CD4-positive, alpha-beta T cell treated with Interferon gamma for 1 hour (primary cell): ENCODE results near the gene EYS.

Source experiments
- DNase-seq: peaks from one replicate; pipeline ENCODE4 v3.0.0-alpha.2; 2020

EYS gene

GRCh38 chr6:64703922-64704321 lies 1003.1 kb downstream of the EYS start:
- DNase-seq: no peak

DNA sequence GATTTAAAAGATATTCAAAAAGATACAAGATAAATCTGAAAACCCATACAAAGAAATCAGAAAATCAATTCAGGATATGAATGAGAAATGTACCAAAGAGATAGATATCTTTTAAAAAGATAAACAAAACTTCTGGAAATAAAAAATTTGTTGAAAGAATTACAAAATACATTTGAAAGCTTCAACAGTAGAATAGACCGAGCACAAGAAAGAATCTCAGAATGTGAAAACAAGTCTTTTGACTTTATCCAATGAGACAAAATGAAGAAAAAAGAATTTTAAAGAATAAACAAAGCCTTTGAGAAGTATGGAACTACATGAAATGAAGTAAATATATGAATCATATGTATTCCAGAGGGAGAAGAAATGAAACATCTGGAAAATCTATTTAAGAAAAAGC lies 1011.0 kb downstream of the EYS start:
- no peak for DNase-seq

DNA sequence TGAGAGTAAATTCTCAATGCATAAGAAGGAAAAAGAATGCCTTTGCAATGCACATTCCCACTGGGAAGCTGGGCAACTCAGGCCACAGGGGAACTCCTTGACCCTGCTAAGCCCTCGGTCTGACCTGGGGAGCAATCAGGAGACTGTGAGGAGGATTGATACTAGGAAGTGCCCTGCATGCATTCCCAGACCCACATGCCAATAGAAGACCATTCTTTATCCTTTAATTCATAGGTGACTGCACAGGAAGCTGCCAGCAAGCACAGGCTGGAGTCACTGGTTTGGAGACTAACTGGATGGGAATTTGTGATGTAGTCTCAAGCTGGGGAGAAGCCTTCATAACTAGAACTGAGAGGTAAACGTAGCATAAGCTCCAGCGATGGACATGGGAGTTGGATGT lies 1012.7 kb downstream of the EYS start:
- DNase-seq: no peak

GRCh38 chr6:64691064-64691463 lies 1016.0 kb downstream of the EYS start:
- DNase-seq: no peak

DNA sequence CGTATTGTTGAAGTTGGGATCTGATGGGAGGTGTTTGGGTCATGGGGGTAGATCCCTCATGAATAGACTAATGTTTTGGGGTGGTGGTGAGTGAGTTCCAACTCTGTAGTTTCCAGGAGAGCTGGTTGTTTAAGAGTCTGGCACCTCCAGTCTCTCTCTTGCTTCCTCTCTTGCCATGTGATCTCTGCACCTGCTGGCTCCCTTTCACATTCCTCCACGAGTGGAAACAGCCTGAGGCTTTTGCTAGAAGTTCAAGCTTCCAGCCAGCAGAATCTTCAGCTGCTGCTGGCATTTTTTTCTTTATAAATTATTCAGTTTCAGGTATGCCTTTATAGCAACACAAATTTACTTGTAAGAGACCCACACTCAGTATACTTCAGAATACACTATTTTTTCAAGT lies 1021.6 kb downstream of the EYS start:
- no peak for DNase-seq

DNA sequence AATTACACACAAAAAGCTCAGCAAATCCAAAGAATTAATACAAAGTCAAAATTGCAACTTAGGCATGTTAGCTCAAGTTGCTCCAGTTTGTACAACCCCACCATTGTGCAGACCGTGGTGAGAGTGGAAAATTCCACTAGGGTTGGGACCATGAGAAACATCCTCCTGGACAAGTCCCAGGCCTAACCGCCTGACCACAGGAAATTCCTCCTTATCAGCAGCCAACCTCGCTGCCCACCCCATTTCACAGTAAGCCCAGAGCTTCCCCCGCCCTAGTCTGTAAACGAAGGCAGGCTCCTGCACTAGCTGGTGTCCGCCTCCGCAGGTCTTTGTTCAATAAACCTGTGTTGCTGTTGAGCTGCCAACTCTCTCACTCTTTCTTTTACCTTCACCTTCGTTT lies 1023.3 kb downstream of the EYS start:
- DNase-seq: no peak

DNA sequence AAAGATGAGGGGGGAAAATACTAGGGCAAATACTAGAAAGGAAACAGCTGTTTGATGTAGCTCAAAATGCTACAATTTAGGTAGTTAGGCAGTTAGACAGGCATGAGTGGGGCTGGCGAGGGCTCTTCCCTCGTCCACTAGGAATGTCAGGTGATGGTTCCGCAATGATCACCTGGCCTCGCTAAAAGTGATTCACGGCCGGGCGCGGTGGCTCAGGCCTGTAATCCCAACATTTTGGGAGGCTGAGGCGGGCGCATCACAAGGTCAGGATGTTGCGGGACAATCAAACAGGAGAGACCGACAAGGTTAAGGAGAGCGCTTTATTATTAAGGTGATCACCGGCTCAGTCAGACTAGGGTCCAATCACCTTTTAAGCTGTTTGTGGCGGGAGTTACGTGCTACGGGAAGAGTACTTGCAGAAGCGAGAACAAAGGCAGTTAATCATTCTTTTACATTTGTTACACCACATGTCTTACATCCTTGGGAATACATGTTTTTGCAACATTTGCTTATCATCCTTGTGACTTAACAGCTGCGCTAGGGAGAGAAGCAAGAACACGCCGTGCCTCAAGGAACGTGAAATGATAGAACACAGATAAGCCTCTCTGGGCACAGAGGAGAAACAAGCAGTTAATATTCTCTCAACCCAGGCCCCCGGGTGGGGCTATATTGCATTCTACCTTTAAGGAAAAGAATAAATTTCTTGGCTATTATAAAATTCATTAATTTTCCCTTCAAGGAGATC lies 1025.4 kb downstream of the EYS start:
- no peak for DNase-seq

DNA sequence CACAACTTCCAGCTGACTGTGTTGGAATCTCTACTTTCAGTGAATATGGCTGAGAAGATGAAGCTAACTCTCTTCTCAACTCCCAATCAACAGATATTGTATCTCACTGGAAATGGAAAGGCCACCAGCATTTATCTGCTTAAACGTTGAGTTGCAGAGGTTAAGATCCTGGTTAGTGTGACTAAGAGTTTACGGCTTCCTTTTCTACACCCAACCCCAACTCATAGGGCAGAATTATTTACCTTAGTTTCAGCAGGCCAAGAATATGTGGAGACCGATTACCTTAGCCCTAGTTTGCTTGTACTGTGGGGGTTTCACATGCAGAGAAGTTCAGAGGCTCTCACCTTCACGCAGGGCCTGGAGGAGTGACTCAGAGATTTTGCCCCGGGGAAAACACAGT lies 1026.6 kb downstream of the EYS start:
- DNase-seq: no peak

GRCh38 chr6:64679416-64679815 lies 1027.6 kb downstream of the EYS start:
- DNase-seq: no peak

DNA sequence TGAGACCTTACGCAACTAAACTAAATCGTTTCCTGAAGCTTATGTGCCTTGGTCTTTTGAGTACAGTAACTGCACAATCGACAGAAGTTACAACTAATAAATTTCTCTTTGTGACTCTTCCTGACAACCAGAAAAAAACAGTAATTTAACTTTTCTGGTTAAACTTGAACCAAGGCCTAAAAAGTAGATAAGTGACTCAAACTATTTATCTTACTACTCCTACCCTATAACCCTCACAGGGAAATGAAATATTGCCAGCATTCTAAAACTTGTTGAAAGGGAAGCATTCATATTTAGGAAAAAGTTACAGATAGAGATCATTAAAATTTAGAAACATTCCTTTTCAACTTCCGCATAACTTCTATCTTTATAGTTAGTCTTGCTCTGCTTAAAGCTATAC lies 1034.4 kb downstream of the EYS start:
- DNase-seq: no peak

GRCh38 chr6:64672131-64672530 lies 1034.9 kb downstream of the EYS start:
- DNase-seq: no peak

- no peak for DNase-seq
These were observed 1041.9 kb downstream of the EYS start for GRCh38 chr6:64665137-64665536.

DNA sequence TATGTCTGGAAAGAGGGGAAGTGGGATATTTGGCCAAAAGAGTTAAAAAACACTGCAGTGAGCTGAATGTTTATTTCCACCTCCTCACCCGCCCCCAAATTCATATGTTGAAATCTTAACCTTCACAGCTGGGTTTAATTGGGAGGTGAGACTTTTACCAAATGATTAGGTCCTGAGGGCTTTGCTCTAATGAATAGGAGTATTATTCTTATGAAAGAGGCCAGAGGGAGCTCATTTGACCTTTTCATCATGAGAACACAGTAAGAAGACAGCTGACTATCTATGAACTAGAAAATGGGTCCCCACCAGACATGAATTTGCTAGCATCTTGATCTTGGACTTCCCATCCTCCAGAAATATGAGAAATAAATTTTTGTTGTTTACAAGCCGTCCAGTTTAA lies 1042.5 kb downstream of the EYS start:
- DNase-seq: no peak

GRCh38 chr6:64644024-64644423 lies 1063.0 kb downstream of the EYS start:
- DNase-seq: no peak

GRCh38 chr6:64630901-64631300 lies 1076.1 kb downstream of the EYS start:
- DNase-seq: no peak

DNA sequence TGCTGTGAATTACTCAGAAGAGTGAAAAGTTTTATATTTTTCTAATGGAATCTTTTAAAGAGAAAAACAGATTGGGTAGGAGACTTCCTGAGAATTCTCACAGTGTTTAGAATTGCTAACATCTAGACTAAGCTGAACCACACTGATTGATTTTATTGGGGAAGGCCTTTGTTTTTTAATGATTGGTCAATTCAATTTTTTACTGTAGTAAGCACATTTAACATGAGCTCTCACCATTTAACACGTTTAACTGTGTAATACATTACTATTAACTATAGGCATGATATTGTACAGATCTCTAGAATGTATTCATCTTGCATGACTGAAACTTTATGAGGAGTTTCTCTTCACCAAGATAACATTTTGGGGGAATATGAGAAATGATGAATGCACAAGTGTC lies 1084.1 kb downstream of the EYS start:
- DNase-seq: no peak

DNA sequence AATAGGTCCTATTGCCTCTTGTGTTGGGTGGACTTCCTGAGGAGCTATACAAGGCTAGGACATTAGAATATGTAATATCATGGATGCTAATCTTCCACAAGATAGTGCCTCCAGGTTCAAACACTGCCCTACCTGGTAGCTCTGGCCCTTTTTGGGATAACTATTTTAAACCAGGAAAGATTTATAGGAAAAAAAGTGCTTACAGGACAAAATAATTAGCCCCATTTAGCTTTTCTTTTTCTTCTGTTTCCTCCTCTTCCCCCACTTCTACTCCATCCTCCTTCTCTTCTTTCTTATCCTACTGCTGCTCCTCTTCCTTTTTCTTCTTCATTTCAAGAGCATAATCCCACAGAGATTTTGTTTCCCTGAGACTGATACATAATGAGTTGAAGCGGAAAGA lies 1104.0 kb downstream of the EYS start:
- no peak for DNase-seq

DNA sequence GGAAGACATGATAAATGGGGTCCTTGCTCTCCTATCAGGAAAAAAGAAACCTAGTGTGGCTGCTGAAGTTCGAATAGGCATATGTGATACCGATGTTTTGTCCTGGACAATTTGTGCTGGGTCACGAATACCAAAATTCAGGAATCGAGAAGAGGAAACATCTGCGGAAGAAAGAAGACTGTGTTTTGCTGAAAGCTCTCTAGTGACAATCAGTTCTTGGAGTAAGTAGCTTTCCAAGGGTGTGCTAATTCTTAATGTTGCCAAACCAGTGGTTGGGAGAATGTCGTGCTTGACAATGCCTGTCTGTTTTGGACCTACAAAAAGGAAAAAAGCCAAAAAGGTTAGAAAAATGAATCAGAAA lies 1115.4 kb downstream of the EYS start:
- no peak for DNase-seq

DNA sequence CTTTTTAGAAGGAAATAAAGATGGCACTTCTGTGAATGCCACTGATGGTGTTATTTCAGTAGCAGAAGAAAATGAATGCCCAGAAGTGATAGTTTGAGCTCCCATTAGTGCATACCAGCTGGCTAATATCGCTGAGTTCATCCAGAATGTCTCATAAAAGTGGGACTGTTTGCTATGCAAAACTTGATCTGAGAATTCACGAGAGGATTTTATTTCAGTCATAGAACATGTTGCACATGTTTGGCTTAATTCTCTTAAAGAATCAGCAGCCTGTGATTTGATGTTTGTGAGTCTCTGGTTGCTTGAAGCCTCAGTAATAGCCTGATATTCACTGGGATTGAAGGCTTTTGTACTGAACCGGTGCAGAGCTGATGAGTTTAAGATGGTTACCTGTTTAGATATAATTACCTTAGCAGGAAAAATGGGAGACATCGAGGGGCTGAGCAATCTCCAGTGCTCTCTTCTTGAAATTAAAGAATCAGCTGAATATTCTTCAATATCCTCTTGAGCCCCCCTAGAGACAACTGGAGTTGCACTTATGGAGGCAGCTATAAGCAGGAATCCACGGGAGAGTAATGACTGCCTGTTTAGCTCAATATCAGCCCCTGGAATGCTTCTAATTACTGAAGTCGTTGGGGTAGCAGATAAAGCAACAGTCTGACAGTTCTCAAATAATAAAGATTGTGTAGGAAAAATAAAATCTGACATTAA lies 1115.9 kb downstream of the EYS start:
- DNase-seq: no peak

- no peak for DNase-seq
These were observed 1117.1 kb downstream of the EYS start for GRCh38 chr6:64589961-64590360.

DNA sequence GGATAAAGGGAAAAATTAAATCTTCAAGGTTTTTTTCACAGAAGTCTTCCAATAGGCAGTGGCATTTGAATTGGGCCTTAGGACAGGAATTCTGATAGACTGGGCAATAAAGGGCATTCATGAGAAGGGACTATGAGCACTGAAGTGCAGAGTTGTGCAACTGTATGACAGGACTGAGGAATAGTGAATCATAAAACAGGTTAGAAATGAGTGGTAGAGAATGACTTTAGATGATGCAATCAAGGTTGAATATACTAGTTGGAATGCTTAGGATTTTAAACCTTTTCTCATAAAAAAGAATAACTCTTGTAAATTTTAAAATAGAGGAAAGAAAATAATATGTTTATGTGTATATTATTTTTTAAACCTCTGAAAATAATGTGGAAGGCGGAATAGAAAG lies 1126.7 kb downstream of the EYS start:
- DNase-seq: no peak

DNA sequence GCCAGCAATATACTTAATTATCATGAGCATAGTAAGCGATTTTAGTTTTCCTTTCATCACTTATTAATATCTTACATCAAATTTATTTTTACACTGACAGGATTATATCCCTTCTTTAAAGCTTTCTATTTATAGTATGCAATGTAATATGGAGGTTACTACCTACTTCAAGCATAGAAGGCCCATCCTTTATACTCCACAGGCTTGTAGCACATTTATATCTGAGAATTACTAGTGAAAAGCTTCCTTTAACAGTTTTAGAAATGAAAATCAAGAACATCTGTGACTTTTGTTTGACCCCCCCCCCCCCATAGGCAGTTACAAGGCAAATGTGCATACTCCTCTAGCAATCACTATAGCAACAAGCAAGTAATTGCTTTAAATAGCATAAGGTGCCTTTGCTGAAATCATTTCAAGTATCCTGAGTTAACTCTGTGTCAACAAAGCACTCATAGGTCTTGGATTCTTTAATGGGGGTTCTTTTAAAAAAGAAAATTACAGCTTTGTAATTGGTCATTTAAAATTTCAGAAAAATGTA lies 1153.7 kb downstream of the EYS start:
- DNase-seq: no peak

DNA sequence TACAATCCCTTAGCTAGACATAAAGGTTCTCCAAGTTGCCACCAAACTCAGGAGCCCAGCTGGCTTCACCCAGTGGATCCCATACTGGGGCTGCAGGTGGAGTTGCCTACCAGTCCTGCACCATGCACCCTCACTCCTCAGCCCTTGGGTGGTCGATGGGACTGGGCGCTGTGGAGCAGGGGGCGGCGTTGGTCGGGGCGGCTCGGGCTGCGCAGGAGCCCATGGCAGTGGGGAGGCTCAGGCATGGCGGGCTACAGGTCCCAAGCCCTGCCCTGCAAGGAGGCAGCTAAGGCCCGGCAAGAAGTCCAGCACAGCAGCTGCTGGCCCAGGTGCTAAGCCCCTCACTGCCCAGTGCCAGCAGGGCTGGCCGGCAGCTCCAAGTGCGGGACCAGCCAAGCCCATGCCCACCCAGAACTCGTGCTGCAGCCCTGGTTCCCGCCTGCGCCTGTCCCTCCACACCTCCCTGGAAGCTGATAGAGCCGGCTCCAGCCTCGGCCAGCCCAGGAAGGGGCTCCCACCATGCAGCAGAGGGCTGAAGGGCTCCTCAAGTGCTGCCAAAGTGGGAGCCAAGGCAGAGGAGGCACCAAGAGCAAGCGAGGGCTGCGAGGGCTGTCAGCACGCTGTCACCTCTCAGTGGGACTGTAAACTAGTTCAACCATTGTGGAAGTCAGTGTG lies 1159.3 kb downstream of the EYS start:
- DNase-seq: no peak

GRCh38 chr6:64539917-64540316 lies 1167.1 kb downstream of the EYS start:
- no peak for DNase-seq
